ENCODE measurements around the gene TAS1R1. TPM values are rescaled to one million over a fixed set of nuclear protein-coding genes. Genes with fewer than 3 reads are reported as not detected.

Gene TAS1R1
- total and polyA plus RNA-seq, 9 of the 15 experiments (the other 6 are each of a cell fraction or from before 2014, with no cell fraction given), result 0.06 TPM; not detected in 8

DNA sequence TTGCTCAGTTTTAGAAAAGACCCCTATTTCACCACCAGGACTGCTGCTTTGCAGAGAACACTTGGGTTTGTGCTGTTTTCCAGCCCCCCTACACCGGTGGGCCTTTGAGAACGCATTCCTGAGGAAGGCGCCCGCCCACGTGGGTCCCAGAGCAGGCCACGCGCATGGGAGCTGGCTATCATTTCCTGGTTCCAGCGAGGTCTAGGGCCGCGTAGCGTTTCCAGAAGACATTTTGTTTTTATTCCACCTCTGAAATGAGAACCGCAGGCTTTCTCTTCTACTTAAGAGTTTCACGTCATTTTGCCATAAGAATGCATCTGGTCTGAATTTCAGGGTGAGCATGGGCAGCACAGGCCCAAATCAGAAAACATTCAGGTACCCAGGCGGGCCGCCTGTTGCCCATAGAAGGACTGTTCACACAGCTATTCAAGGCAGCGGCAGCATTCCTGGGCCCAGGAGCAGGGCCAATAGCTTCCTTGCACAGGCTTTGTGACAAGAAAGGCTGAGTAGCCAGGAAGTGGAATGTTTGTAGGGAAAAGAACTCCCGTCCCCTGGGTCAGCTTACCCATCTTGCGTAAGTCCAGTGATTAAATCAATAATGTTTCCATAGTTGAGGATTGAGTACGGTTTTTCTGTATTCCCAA lies 48.9 kb downstream of the TAS1R1 start (continued):
- TF ChIP-seq, protein P1, sequence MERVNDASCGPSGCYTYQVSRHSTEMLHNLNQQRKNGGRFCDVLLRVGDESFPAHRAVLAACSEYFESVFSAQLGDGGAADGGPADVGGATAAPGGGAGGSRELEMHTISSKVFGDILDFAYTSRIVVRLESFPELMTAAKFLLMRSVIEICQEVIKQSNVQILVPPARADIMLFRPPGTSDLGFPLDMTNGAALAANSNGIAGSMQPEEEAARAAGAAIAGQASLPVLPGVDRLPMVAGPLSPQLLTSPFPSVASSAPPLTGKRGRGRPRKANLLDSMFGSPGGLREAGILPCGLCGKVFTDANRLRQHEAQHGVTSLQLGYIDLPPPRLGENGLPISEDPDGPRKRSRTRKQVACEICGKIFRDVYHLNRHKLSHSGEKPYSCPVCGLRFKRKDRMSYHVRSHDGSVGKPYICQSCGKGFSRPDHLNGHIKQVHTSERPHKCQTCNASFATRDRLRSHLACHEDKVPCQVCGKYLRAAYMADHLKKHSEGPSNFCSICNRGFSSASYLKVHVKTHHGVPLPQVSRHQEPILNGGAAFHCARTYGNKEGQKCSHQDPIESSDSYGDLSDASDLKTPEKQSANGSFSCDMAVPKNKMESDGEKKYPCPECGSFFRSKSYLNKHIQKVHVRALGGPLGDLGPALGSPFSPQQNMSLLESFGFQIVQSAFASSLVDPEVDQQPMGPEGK (CRISPR knock-in tag; IDR thresholded peaks at IDR 0.05; ENCODE audit: borderline replicate concordance), result no peak
- TF ChIP-seq TCF3 (CRISPR knock-in tag; IDR thresholded peaks at IDR 0.05) (no peak; the same call in 1 of the 2 replicates), NR3C1 (CRISPR knock-in tag; IDR thresholded peaks at IDR 0.05) (no peak), HNRNPH1 (optimal IDR thresholded peaks at IDR 0.05; ENCODE audit: low read depth, low read length) (no peak), SRF (CRISPR knock-in tag; IDR thresholded peaks at IDR 0.05) (peak; percentile 69 to 90; a peak in 3 of 4 replicates), ZNF764 (CRISPR knock-in tag; IDR thresholded peaks at IDR 0.05; ENCODE audit: low read depth) (0 out of 2 replicates have a peak, but pooled peaks have one; percentile 30), RUNX1 (IDR thresholded peaks at IDR 0.05; ENCODE audit: low read depth) (no peak), ZNF316 (IDR thresholded peaks at IDR 0.05) (no peak), ZNF785 (CRISPR knock-in tag; IDR thresholded peaks at IDR 0.05) (no peak), DNMT1 (IDR thresholded peaks at IDR 0.05) (no peak)
- TF ChIP-seq, protein P2, sequence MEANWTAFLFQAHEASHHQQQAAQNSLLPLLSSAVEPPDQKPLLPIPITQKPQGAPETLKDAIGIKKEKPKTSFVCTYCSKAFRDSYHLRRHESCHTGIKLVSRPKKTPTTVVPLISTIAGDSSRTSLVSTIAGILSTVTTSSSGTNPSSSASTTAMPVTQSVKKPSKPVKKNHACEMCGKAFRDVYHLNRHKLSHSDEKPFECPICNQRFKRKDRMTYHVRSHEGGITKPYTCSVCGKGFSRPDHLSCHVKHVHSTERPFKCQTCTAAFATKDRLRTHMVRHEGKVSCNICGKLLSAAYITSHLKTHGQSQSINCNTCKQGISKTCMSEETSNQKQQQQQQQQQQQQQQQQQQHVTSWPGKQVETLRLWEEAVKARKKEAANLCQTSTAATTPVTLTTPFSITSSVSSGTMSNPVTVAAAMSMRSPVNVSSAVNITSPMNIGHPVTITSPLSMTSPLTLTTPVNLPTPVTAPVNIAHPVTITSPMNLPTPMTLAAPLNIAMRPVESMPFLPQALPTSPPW (CRISPR knock-in tag; IDR thresholded peaks at IDR 0.05), result peak; percentile 64
- TF ChIP-seq, protein P3, sequence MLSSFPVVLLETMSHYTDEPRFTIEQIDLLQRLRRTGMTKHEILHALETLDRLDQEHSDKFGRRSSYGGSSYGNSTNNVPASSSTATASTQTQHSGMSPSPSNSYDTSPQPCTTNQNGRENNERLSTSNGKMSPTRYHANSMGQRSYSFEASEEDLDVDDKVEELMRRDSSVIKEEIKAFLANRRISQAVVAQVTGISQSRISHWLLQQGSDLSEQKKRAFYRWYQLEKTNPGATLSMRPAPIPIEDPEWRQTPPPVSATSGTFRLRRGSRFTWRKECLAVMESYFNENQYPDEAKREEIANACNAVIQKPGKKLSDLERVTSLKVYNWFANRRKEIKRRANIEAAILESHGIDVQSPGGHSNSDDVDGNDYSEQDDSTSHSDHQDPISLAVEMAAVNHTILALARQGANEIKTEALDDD (IDR thresholded peaks at IDR 0.05), result no peak
- TF ChIP-seq, protein P4, sequence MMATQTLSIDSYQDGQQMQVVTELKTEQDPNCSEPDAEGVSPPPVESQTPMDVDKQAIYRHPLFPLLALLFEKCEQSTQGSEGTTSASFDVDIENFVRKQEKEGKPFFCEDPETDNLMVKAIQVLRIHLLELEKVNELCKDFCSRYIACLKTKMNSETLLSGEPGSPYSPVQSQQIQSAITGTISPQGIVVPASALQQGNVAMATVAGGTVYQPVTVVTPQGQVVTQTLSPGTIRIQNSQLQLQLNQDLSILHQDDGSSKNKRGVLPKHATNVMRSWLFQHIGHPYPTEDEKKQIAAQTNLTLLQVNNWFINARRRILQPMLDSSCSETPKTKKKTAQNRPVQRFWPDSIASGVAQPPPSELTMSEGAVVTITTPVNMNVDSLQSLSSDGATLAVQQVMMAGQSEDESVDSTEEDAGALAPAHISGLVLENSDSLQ (IDR thresholded peaks at IDR 0.05), result no peak
- TF ChIP-seq, protein P5, sequence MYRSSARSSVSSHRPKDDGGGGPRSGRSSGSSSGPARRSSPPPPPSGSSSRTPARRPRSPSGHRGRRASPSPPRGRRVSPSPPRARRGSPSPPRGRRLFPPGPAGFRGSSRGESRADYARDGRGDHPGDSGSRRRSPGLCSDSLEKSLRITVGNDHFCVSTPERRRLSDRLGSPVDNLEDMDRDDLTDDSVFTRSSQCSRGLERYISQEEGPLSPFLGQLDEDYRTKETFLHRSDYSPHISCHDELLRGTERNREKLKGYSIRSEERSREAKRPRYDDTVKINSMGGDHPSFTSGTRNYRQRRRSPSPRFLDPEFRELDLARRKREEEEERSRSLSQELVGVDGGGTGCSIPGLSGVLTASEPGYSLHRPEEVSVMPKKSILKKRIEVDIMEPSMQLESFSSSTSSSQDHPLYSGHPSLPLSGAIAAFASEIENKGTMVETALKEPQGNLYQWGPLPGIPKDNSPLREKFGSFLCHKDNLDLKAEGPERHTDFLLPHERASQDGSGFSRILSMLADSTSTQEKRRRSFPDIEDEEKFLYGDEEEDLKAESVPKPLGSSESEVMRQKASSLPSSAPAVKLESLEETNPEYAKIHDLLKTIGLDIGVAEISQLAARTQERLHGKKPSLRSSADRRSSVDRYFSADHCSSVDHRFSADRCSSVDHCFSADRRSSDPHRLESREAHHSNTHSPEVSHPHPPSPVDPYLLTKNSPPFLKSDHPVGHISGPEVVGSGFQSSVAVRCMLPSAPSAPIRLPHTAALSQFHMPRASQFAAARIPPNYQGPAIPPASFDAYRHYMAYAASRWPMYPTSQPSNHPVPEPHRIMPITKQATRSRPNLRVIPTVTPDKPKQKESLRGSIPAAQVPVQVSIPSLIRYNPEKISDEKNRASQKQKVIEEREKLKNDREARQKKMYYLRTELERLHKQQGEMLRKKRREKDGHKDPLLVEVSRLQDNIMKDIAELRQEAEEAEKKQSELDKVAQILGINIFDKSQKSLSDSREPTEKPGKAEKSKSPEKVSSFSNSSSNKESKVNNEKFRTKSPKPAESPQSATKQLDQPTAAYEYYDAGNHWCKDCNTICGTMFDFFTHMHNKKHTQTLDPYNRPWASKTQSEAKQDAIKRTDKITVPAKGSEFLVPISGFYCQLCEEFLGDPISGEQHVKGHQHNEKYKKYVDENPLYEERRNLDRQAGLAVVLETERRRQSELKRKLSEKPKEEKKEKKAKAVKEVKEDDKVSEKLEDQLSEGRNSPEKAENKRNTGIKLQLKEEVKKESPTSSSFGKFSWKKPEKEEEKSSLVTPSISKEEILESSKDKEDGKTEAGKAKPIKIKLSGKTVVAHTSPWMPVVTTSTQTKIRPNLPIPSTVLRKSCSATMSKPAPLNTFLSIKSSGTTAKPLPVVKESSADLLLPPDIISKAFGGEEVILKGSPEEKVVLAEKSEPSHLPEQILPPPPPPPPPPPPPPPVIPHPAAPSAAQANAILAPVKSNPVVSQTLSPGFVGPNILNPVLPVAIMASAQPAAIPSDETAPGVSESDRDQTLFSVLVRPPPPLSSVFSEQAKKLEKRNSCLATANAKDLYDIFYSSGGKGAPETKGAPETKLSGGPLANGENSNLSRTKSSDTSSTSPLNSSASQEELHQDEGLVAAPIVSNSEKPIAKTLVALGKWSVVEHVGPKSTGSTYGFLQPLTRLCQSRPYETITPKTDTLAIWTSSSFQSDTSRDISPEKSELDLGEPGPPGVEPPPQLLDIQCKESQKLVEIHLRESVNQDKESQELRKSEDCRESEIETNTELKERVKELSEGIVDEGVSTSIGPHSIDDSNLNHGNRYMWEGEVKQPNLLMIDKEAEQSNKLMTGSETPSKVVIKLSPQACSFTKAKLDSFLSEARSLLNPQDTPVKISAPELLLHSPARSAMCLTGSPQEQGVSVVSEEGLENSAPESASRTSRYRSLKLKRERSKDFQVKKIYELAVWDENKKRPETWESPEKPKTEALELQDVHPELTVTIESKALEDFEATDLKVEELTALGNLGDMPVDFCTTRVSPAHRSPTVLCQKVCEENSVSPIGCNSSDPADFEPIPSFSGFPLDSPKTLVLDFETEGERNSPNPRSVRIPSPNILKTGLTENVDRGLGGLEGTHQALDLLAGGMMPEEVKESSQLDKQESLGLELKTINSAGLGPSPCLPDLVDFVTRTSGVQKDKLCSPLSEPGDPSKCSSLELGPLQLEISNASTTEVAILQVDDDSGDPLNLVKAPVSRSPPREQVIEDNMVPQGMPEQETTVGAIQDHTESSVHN (IDR thresholded peaks at IDR 0.05; ENCODE audit: borderline replicate concordance in 1 of 2, low read depth in 1 of 2), result no peak
